ENCODE measurements around the gene COX7A1.

The COX7A1 gene

DNA sequence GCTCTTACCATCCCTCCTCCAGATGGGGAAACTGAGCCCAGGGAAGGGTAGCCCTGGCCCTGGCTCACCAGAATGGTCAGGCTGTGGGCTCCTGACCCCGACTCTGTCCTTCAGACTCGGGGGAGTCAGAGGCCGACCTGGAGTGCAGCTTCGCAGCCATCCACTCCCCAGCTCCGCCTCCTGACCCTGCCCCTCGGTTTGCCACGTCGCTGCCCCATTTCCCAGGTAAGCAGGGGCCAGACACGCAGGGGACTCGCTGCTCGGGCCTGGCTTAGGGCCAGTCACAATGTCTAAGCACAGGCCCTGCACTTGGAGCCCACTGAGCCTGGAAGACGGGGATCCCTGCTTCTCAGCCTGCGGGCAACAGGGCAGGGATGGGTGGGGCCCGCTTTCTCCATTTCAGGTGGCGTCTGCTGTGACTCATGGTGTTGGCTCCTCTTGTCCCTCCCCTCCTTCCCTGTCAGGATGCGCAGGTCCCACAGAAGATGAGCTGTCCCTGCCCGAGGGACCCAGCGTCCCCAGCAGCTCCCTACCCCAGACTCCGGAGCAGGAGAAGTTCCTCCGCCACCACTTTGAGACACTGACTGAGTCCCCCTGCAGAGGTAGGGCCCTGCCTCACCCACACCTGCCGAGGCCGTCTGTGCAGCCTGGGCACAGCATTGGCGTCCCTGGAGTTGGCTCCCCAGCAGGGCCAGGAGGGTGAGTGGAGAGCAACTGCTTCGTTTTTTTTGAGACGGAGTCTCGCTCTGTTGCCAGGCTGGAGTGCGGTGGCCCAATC is 50.5 kb downstream of the COX7A1 start:
- TF ChIP-seq, protein P1, sequence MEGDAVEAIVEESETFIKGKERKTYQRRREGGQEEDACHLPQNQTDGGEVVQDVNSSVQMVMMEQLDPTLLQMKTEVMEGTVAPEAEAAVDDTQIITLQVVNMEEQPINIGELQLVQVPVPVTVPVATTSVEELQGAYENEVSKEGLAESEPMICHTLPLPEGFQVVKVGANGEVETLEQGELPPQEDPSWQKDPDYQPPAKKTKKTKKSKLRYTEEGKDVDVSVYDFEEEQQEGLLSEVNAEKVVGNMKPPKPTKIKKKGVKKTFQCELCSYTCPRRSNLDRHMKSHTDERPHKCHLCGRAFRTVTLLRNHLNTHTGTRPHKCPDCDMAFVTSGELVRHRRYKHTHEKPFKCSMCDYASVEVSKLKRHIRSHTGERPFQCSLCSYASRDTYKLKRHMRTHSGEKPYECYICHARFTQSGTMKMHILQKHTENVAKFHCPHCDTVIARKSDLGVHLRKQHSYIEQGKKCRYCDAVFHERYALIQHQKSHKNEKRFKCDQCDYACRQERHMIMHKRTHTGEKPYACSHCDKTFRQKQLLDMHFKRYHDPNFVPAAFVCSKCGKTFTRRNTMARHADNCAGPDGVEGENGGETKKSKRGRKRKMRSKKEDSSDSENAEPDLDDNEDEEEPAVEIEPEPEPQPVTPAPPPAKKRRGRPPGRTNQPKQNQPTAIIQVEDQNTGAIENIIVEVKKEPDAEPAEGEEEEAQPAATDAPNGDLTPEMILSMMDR (IDR thresholded peaks at IDR 0.05; ENCODE audit: low read depth, low read length, missing control alignments): no peak
- in situ Hi-C loops (cut with HindIII; ENCODE audit: low sequenced_read_pairs): no loop called here
- H3K4me3 ChIP-seq (ENCODE audit: low read depth, low read length): no peak overlapping the region
- no peak for DNase-seq (ENCODE audit: low read depth)

Measured in astrocyte of the cerebellum (primary cell).